Neural progenitor cell (in vitro differentiated cells): ENCODE results near the gene BHLHA15.

Experiments used
- CTCF ChIP-seq: fragments of 200-600 bp; sonication (generic); IDR thresholded peaks from 2 replicates; pipeline ENCODE4 v1.5.1; 2017; ENCODE audit warnings: antibody characterized with exemption, mild to moderate bottlenecking
- EZH2 ChIP-seq: fragments of 200-600 bp; sonication (generic); IDR thresholded peaks from 2 replicates; pipeline ENCODE4 v1.6.1; 2017; ENCODE audit warnings: antibody characterized with exemption, mild to moderate bottlenecking, moderate library complexity

GRCh38 chr7:98241674-98242241 lies 30.5 kb downstream of the BHLHA15 start:
- TF ChIP-seq CTCF, result no peak
- no peak for TF ChIP-seq EZH2
